Ishikawa (cell line): ENCODE results near the gene CPVL.

Source experiments
- CEBPB ChIP-seq: IDR thresholded peaks from 2 replicates; pipeline ENCODE4 v1.6.1; 2012
- CREB1 ChIP-seq: IDR thresholded peaks from 2 replicates; pipeline ENCODE4 v1.6.1; 2012; ENCODE audit warnings: low read depth
- EP300 ChIP-seq: IDR thresholded peaks from 2 replicates; pipeline ENCODE4 v1.6.1; 2012; ENCODE audit warnings: borderline replicate concordance
- FOXM1 ChIP-seq: IDR thresholded peaks from 2 replicates; pipeline ENCODE4 v1.6.1; 2012; ENCODE audit warnings: low read depth, borderline replicate concordance
- RAD21 ChIP-seq: IDR thresholded peaks from 2 replicates; pipeline ENCODE4 v1.6.1; 2012; ENCODE audit warnings: low read depth
- TEAD4 ChIP-seq: IDR thresholded peaks from 2 replicates; pipeline ENCODE4 v1.6.1; 2012
- TF ChIP-seq, protein P1 (sequence below): IDR thresholded peaks from 2 replicates; pipeline ENCODE4 v1.6.1; 2012

DNA sequence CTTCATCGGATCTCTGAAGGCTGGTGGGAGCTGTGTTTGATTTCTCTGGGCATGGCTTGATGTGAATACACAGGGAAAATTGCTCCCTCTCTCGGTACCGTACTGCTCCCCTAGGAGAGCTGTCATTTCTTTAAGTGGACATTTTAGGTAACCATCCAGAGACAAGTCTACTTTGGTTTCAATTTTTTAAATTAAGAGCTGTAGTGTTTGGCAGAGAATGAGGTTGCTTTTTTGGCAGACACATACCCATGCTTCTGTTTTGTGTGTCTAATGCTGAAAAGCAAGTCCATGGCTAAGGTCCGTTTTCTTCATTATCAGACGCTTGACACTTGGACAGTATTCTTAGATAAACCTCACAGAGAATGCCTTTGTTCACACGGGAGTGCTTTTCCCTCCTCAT is 127.0 kb downstream of the CPVL start:
- TF ChIP-seq EP300 (no peak), RAD21 (no peak), FOXM1 (no peak), TEAD4 (no peak), CEBPB (no peak), CREB1 (no peak)
- TF ChIP-seq, protein P1, sequence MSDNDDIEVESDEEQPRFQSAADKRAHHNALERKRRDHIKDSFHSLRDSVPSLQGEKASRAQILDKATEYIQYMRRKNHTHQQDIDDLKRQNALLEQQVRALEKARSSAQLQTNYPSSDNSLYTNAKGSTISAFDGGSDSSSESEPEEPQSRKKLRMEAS: no peak
